ENCODE results near the gene LZTR1. TPM values are rescaled to one million over a fixed set of nuclear protein-coding genes. Genes with fewer than 3 reads are reported as not detected.
A peak's percentile ranks its signal among the peaks of the same experiment; 100 is the strongest.
"Not testable (repeated sequence)": the region's sequence is repeated elsewhere in the genome, so short reads cannot be mapped to it uniquely, and the experiment has no call there.

The LZTR1 gene
- total RNA-seq = 70.8 TPM
- long read RNA-seq, full-length matches to known transcripts = 13 of 66 reads
- long read RNA-seq, partial matches to known transcripts = 24 of 66 reads
- long read RNA-seq, other reads (novel, unspliced or antisense) = 29 of 66 reads

DNA sequence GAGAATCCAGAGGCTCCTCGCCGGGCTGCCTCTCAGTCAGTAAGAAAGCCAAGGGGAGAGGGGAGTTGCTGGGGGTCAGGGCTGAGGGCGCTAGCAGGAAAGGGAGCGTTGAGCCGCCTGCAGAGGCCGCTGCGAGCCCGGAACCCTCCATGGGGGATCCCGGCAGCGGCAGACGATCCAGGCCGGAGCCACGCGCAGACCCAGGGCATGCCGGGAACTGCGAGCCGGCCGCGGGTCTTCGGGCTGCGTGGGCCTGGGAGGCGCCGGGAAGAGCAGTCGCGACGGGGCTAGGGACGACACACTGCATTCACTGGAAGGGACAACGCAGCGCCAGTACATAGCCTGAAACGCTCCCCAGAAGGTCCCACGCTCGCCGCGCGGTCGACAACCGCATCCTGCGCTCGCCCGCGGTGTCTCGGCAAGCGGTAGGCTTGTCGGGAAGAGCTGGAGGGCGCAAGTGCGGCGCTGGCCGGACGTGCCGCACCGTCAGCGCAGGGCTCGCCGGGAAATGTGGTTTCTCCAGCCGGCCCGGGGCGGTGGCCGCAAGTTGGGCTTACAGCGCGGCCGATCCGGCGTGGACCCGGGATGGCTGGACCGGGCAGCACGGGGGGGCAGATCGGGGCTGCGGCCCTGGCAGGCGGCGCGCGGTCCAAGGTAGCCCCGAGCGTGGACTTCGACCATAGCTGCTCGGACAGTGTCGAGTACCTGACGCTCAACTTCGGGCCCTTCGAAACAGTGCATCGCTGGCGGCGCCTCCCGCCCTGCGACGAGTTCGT is at the start of gene LZTR1:
Gene LZTR1, plus strand, starts transcription at position 511 of the 776 bp plus-strand sequence. Its CDS starts 75 bp downstream, at position 586.
- peak; percentile 95 for DNase-seq (ENCODE audit: low spot score)

DNA sequence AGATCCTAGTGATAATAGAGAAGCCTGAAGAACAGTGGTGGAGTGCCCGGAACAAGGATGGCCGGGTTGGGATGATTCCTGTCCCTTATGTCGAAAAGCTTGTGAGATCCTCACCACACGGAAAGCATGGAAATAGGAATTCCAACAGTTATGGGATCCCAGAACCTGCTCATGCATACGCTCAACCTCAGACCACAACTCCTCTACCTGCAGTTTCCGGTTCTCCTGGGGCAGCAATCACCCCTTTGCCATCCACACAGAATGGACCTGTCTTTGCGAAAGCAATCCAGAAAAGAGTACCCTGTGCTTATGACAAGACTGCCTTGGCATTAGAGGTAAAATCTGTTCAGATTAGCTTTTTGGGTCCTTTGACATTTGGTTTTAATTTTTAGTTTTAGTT is 48.2 kb upstream of the LZTR1 start:
- no peak for DNase-seq (ENCODE audit: low spot score)

DNA sequence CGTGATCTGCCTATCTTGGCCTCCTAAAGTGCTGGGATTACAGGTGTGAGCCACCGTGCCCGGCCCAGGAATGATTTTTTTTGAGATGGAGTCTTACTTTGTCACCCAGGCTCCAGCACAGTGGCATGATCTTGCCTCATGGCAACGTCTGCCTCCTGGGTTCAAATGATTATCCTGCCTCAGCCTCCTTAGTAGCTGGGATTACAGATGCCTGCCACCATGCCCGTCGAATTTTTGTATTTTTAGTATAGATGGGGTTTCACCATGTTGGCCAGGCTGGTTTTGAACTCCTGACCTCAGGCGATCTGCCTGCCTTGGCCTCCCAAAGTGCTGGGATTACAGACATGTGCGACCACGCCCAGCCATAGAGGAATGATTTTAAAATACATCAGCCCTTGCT is 47.0 kb upstream of the LZTR1 start:
- DNase-seq (ENCODE audit: low spot score) = not testable (repeated sequence)

DNA sequence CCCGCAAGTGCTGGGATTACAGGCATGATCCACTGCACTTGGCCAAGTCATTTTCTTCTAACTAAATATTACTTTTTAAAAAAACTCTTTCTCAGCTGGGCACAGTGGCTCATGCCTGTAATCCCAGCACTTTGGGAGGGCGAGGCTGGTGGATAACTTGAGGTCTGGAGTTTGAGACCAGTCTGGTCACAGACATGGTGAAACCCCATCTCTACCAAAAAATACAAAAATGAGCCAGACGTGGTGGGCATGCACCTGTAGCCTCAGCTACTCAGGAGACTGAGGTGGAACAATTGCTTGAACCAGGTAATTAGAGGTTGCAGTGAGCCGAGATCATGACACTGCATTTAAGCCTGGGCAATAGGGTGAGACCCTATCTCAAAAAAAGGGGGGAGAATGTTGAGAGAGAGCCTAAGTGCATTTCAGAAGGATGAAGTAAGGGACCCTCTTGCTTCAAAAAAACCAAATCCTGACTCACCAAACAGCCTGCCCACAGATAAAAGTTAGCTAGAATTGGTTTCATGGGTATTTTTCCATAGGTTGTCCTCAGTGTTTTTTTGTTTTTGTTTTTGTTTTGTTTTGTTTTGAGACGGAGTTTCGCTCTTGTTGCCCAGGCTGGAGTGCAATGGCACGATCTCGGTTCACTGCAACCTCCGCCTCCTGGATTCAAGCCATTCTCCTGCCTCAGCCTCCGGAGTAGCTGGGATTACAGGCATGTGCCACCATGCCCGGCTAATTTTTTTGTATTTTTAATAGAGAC is 46.1 kb upstream of the LZTR1 start:
- DNase-seq (ENCODE audit: low spot score) = not testable (repeated sequence)

DNA sequence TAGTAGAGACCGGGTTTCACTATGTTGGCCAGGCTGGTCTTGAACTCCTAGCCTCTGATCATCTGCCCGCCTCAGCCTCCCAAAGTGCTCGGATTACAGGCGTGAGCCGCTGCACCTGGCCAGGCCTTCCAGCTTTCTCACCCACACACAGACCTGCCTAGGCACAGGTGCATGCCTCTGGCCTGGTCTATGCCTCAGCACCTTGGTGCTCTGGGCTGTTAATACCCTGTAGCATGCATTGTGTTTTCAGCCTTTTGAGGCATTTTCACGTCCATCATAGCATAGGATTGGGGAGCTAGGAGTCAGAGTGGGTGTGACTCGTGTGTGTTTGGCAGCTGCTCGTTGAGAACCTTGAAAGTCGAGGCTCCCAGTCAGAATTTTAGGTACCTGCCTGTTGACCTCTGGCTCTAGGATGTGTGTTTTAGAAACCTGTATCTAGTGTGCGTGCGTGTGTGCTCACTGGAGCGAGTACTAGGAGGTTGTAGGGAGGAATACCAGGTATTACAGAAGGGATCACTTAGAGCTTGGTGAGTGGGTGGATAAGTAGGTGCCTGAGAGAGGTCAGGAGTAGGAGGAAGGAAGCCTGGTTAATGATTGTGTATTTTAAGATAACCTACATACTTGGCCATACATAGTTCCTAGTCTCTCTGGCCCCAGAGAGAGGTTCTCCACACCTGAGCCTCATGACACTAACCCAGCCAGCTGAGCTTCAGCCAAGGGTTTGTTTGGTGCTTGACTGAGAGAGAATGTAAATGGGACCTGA is 44.9 kb upstream of the LZTR1 start:
- no peak for DNase-seq (ENCODE audit: low spot score)

DNA sequence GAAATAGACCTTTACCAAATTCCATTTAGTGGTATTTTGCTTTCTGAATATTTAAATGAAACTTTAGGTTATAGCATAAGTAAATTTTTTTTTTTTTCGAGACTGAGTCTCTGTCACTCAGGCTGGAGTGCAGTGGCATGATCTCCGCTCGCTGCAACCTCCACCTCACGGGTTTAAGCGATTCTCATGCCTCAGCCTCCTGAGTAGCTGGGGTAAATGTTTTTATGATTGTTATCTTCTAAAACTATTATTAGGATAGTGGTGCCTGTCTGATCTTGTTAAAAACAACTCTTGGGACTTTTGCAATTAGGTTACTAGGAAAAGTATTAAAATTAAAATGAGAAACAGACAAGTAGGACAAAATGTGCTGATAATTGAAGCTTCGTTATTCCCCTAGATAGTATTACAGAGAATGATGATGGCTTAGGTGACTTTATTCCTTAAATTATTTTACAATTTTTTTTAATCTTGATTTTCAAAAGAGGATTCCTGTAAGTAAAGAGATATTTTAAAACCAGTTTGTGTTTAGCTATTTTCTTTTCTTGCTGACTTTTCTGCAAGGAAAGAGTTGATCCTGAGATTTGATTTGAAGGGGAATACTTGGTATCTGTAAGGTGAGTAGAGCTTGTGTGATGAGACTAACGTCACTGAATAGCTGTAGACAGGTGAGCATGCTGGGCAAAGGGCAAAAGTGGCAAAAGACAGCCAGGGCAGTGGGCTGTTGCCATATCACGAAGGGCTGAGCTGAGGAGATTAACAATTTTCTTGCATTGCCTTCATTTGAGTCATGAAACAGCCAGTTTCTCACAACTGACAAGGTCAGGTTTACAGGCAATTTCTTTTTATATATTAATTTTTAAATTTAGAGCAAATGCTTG is 44.1 kb upstream of the LZTR1 start:
- no peak for DNase-seq (ENCODE audit: low spot score)

DNA sequence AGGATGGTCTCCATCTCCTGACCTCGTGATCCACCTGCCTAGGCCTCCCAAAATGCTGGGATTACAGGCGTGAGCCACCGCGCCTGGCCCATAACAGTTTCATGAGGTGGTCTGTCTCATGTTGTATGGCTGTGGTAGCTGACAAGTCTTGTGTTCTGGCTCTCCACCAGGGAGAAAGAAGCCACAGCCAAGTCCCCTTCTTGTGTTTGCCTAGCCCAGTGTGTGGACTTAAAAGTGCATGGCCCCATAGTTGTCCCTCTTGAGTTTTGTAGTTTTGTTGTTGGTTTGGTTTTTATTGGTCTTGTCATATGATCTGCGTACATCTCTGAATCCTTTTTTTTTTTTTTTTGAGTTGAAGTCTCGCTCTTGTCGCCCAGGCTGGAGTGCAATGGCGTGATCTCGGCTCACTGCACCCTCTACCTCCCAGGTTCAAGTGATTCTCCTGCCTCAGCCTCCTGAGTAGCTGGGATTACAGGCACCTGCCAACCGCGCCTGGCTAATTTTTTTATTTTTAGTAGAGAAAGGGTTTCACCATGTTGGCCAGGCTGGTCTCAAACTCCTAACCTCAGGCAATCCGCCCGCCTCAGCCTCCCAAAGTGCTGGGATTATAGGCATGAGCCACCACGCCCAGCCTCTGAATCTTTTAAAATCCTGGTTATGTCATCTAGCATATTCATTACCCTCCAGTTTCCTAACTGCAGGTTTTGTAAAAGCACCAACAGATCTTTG is 42.5 kb upstream of the LZTR1 start:
- not testable (repeated sequence) for DNase-seq (ENCODE audit: low spot score)

DNA sequence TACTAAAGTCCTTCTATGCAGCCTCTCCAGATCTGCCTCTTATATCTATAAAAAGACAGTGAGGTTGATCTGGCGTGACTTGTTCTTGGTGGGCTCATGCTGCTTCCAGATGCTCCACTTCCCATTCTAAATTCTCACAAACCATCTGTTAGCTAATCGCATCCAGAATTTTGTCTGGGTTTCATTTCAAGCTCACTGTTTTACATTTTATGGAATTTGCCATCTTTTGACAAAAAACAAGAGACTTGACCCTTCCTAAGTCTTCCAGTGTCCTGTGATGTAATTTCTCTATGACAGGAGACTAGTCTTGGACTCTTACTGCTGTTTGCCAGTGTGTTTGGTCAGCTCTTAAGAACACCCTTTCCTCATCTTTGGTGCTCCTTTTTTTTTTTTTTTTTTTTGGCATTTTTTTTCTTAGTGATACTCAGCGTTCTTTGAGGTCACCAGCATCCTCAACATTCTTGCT is 41.9 kb upstream of the LZTR1 start:
- DNase-seq (ENCODE audit: low spot score) = no peak

DNA sequence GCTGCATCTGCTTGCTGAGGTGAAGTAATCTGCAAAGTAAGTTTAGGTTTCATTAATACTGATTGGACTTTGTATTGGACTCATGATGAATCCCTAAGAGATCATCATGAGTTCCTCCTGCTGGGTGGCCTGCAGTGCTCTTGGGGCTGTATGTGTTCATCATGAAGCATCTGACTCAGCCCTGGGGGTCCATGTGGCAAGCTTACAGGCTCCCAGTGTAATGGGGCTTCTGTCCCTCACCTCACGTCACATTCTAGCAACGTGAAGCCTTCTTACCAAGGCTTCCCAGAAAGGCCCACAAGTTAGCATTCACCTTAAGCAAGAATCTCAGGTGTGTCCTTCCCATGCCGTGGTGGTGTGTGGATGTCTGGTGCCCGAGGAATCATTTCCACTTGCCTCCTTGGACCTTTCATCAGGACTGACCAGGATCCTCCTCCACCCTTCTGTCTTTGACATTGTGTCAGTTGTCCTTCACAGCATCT is 41.2 kb upstream of the LZTR1 start:
- DNase-seq (ENCODE audit: low spot score) = no peak

DNA sequence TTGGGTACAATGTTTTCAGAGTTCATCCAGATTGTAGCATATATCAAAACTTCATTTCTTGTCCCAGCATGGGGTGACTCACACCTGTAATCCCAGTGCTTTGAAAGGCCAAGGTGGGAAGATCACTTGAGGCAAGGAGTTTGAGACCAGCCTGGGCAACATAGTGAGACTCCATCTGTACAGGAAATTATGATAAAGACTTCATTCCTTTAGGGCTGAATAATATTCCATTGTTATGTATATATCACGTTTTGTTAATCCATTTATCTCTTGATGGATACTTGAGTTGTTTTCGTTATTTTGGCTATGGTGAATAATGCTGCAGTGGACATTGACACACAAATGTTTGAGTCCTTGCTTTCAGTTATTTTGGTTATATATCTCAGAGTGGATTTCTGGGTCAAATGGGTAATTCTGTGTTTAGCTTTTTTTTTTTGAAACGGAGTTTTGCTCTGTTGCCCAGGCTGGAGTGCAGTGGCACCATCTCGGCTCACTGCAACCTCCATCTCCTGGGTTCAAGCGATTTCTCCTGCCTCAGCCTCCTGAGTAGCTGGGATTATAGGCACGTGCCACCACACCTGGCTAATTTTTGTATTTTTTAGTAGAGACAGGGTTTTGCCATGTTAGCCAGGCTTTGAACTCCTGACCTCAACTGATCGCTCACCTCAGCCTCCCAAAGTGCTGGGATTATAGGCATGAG is 39.7 kb upstream of the LZTR1 start:
- not testable (repeated sequence) for DNase-seq (ENCODE audit: low spot score)

DNA sequence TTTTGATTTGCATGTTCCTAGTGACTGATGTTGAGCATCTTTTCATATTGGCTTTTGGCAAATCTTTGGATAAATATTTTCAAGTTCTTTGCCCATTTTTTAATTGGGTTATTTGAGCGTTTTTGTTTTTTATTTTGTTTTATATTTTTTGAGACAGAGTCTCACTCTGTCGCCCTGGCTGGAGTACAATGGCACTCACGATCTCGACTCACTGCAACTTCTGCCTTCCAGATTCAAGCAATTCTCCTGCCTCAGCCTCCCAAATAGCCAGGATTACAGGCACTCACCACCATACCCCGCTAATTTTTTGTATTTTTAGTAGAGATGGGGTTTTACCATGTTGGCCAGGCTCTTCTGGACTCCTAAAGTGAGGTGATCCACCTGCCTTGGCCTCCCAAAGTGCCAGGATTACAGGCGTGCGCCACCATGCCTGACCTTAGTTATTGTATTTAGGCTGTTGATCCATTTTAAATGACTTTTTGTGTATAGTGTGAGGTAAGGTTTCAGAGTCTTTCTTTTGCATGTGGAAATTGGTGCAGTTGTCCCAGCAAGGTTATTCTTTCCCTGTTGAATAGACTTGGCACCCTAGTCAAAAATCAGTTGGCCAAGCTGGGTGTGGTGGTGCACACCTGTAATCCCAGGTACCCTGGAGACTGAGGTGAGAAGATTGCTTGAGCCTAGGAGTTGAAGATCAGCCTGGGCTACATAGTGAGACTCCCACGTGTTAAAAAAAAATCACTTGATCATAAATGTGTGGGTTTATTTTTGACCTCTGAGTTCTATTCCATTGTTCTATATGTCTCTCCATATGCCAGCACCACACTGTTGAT is 38.8 kb upstream of the LZTR1 start:
- no peak for DNase-seq (ENCODE audit: low spot score)

DNA sequence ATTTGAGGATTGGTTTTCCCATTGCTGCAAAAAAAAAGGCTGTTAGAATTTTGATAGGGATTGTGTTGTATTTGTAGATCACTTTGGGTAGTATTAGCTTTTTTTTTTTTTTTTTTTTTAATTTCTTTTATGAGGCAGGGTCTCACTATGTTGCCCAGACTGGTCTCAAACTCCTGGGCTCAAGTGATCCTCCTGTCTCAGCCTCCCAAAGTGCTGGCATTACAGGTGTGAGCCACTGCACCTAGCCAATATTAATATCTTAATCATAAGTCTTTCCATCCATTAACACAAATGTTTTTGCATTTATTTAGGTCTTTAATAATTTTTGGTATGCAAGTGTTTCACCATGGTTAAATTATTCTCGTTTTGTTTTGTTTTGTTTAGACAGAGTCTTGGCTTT is 38.1 kb upstream of the LZTR1 start:
- DNase-seq (ENCODE audit: low spot score) = no peak

DNA sequence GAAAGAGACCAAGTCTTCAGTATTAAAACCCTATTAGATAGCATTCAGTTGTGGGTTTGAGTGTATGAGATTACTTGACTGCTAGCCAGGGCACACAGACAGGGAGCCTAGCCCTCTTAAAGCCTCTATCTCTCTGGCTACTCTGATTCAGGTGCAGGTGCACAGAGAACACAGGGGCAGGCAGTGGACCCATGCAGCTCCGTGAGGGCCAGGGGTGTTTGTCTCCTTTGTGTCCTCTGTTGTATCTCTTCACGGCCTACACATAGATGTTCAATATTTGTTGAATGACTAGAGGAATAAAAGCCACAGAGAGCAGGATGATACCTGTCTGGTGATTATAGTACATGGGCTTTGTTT is 36.5 kb upstream of the LZTR1 start:
- DNase-seq (ENCODE audit: low spot score) = no peak

DNA sequence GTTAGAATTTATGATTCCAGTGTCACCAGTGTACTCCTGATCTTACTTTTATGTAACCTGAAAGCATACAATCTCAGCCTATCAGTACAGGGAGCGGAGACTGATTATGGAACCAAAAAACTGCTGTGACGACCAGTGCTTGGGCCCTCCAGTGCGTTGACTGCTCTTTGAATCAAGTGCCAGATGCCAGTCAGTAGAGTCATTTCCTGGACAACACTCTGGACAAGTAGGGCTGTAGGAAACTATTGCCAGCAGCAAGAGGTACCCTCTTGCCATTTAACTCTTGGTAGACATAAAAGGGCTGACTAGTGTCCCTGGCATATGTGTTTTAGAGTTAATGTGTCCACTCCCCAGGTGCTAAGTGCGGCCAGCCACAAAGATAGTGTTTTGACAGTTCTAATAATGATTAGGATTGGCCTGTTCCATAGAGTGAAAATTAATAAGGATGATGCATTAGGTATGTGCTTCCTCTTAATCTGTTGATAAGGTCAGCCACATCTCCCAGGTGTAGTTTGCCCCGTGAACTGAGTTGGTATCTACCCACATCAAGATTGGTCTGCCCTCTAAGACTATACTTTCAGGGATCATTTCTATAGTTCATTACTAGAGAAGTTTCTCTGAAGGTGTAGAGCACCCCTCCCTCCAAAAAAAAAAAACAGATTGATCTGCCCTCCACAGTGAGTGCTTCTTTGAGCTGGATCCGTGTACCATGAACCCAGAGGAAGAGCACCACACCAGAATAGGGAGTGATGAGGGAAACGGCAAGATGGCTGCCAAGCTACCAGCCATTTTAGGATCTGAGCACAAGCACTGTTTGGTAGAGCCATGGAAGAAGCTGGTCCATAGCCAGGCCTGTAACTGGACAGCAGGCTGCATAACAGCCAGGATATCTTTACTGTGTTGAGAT is 35.8 kb upstream of the LZTR1 start:
- DNase-seq (ENCODE audit: low spot score) = no peak

DNA sequence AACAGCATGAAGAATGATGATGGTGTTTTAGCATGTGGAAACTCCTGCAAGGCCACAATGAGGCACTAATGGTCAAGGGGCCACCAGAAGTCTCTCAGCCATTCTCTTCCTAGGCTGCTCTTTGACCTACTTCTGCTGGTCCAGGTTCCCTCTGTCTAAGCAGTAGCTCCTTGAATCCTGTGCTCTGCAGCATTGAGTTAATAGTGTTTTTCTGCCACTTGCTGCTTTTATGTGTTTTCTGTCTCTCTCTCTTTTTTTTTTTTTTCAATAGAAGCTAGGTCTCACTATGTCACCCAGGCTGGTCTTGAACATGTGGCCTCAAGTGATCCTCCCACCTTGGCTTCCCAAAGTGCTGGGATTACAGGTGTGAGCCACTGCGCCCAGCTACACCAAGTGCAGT is 35.1 kb upstream of the LZTR1 start:
- no peak for DNase-seq (ENCODE audit: low spot score)

DNA sequence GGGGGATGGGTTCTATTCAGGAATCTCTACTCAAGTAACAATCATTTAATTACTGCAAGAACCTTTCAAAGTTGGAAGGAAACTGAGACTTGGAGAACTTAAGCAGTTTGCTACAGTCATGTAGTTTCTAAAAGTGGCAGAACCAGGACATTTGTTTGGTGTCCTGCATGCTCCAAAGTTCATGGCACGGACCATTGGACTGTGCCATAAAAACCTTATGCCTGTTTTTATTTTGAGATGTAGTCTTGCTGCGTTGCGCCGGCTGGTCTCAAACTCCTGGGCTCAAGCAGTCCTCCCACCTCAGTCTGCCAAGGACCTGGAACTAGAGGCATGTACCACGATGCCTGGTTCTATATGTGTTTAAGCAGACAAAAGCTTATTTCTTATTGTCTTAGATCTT is 33.6 kb upstream of the LZTR1 start:
- no peak for DNase-seq (ENCODE audit: low spot score)

DNA sequence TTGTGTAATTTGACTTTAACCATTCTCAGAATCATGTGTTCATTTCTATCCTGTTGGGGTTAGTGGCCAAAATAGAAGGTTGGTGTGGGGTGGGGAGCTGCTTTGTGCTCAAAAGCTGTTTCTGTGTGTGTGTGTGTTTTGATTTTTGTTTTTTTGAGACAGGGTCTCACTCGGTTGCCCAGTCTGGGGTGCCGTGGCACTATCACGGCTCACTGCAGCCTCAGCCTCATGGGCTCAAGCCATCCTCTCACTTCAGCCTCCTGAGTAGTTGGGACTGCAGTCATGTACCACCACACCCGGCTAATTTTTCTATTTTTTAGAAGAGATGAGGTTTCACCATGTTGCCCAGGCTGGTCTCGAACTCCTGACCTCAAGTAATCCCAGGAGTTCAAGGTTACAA is 33.1 kb upstream of the LZTR1 start:
- DNase-seq (ENCODE audit: low spot score) = no peak

Measured in mesenteric fat pad (tissue), 1 donor.